Lower leg skin (tissue), 3 donors: ENCODE results near the gene ETS1.

Experiments
- POLR2A ChIP-seq, 2 donors: fragments of 450-650 bp; IDR thresholded peaks; one replicate each; pipeline ENCODE4 v1.6.1; 2016 to 2017; ENCODE audit warnings: antibody characterized with exemption in 2 of 2, mild to moderate bottlenecking in 1 of 2, moderate library complexity in 1 of 2
- TF ChIP-seq, protein P1 (sequence below), 3 donors: fragments of 450-650 bp; IDR thresholded peaks; one replicate each; pipeline ENCODE4 v1.5.1; 2016; ENCODE audit warnings: antibody characterized with exemption in 3 of 3, mild to moderate bottlenecking in 3 of 3, moderate library complexity in 2 of 3

GRCh38 chr11:128424271-128424711 is 163.1 kb downstream of the ETS1 start:
- TF ChIP-seq, protein P1, sequence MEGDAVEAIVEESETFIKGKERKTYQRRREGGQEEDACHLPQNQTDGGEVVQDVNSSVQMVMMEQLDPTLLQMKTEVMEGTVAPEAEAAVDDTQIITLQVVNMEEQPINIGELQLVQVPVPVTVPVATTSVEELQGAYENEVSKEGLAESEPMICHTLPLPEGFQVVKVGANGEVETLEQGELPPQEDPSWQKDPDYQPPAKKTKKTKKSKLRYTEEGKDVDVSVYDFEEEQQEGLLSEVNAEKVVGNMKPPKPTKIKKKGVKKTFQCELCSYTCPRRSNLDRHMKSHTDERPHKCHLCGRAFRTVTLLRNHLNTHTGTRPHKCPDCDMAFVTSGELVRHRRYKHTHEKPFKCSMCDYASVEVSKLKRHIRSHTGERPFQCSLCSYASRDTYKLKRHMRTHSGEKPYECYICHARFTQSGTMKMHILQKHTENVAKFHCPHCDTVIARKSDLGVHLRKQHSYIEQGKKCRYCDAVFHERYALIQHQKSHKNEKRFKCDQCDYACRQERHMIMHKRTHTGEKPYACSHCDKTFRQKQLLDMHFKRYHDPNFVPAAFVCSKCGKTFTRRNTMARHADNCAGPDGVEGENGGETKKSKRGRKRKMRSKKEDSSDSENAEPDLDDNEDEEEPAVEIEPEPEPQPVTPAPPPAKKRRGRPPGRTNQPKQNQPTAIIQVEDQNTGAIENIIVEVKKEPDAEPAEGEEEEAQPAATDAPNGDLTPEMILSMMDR (IDR thresholded peaks at IDR 0.05): no peak
- TF ChIP-seq POLR2A (IDR thresholded peaks at IDR 0.05): no peak
